HG03095 (cell line): ENCODE data around the gene IL1A.

Experiments
- ATAC-seq: cut with Tn5 transposase; IDR thresholded peaks from one replicate; pipeline ENCODE4 v1.9.1; 2021; ENCODE audit warnings: moderate library complexity; ENCODE audit not compliant: unreplicated experiment

Gene IL1A

DNA sequence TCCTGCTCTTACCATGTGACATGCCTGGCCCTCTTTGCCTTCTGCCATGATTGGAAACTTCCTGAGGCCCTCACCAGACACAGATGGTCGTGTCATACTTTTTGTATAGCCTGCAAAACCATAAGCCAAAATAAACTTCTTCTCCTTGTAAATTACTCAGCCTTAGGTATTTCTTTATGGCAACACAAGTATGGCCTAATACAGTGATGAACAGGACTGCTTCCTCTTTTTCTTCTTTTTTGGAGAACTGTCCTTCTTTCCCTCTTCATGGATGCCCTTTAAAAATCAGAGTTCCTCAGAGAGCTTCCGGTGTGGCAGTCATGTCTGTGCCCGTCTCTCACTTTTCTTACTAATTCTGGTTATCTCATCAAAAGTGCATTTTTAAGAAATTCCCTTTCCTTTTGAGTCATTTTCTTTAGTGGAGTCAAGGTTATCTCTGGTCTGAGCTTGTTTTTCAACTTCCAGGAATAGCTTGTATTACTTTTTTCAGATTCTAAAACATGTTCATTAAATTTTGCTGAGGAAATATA is 9.2 kb upstream of the IL1A start:
- ATAC-seq, result no peak

DNA sequence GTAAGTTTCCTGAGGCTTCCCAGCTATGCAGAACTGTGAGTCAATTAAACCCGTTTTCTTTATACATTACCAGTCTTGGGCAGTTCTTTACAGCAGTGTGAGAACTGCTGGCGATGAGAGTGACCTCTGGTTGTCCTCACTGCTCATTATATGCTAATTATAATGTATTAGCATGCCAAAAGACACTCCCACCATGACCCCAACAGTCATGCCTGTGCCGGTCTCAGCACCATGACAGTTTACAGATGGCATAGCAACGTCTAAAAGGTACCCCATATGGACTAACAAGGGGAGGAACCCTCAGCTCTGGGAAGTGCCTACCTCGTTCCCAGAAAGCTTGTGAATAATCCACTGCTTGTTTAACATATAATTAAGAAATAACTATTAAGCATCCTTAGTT is 8.1 kb upstream of the IL1A start:
- no peak for ATAC-seq

DNA sequence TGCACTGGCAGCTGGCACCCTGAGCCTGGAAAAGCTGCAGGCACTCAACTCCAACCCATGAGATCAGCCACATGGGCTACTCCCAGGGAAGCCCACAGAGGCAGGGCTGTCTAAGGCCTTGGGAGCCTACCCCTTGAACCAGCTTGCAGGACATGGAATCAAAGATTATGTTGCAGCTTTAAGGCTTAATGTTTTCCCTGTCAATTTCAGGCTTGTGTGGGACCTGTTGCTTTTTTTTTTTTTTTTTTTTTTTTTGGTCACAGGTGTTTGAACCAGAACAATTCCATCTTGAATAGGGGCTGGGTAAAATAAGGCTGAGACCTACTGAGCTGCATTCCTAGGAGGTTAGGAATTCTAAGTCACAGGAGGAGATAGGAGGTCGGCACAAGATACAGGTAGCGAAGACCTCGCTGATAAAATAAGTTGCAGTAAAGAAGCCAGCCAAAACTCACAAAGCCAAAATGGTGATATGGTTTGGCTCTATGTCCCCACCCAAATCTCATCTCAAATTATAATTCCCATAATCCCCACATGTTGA is 7.5 kb upstream of the IL1A start:
- ATAC-seq, result no peak

DNA sequence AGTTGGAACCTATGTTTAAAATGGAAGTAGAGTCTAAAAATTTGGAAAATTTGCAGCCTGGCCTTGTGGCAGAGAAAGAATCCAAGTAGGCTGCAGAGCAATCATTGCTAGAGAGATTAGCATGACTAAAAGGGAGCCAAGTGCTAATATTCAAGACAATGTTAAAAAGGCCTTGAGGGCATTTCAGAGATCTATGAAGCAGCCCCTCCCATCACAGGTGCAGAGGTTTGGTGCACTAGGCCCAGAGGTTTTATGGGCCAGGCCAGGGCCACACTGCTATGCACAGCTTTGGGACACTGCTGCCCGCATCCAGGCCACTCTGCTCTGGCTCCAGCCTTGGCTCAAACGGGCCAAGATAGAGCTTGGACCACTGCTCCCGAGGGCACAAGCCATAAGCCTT is 6.7 kb upstream of the IL1A start:
- no peak for ATAC-seq

DNA sequence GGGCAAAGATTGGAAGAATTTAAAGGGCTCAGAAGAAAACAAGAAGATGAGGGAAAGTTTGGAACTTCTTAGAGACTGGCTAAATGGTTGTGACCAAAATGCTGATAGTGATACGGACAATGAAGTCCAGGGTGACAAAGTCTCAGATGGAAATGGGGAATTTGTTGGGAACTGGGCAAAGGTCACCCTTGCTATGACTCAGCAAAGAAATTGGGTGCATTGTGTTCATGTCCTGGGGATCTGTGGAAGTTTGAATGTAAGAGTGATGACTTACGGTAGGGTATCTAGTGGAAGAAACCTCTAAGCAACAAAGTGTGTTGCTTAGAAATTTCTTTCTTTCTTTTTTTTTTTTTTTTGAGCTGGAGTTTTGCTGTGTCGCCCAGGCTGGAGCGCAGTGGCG is 6.0 kb upstream of the IL1A start:
- ATAC-seq, result no peak

DNA sequence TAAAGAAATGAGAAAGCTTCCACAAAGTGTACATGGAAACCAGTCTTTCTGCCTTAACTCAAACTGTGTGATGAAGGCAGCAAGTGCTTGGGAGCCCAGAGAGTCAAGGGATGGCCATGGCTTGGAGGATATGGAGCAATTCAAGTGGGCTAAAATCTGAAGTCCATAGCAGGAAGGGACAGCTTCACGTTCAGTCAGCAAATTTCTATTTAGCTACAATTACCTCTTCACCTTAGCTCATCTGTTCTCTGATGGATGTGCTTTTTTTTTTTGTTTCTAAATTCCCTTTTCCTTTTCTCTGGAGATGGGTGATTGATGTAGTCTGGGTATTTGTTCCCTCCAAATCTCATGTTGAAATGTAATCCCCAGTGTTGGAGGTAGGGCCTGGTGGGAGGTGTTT is 4.9 kb upstream of the IL1A start:
- ATAC-seq, result no peak

DNA sequence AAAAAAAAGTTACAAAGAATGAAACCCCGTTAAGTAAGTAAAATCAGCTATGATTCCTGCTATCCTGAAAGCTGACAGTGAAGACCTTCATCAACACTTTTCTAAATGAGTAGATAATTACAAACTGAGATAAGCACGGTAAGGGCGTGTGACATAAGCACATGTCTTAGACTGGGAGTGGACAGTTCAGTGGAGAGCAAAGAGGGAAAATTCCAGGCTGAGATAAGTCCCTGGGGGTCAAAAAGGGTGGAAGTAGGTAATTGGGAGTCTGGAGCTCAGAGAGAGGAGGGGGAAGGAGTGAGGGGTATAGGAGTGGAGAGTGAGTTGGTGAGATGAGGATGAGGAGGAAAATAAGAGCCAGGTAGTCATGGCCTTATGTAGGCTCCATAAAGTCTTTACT is 4.4 kb upstream of the IL1A start:
- ATAC-seq, result no peak

DNA sequence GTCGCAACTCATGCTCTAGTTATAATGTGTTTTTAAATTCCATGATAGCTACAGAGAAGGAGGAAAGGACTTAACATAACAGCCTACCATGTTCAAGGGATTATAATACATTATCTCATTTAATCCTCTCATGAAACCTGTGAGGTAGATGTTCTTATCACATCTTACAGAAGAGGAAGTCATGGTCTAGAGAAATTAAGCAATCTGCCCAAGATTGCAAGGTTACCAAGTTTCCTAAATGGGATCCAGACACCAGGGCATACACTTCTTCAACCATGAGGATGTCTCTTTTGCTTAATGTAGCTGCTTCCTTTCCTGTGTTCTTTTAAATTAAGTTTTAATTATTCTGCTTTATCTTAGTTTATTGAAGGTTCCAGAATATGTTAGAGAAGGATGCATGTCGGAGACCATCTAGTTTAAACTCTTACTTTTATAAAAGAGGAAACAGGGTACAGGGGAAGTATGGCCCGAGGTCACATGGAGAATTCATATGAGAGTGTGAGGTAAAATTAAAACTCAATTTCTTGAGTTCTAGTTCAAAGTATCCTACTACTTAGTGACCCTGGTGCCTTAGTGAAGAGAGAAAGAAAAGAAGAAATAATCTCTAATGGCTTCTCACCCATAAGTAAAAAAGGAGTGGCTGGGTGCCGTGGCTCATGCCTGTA is 3.6 kb upstream of the IL1A start:
- no peak for ATAC-seq

DNA sequence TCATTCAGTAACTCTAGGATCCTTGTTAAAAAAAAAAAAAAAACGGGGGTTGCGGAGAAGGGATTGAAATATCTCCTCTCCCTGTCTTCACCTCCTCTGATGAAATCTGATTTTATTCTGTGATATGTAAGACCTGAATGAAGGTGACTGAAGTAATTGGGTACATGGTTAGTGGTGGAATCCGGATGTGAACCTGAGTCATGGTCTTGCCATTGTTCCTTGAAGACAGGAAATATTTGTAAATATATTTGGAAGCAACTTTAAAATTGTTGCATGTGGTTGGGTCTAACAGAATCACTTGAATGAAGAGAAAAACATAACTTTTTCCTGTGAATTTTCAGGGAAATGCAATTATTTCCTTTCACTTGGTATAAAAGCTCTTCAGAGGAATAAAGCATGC is 3.0 kb upstream of the IL1A start:
- ATAC-seq, result no peak

DNA sequence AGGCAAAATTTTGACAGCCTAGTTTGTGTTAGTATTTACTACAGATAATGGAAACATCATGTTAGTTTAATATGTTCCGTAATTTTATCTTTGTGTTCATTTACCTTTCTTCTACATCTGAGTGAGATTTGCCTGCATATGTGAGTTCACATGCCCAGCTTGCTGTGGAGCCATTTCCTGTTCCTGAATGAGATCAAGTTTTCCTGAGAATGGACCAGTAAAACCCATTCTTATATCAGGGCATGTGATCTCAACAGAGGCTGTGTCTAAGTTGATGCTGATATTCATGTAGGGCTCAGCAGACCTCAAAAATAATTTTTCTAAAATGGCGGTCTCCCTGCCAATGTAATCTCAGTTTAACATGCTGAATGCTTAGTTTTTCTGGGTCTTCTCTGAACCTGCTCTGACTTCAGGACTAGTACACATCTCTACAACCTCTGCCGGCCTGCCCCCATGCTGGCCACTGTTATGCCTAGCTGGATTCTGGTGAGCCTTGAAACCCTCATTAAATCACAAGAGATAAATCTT is 1.0 kb downstream of the IL1A start:
- ATAC-seq, result no peak

DNA sequence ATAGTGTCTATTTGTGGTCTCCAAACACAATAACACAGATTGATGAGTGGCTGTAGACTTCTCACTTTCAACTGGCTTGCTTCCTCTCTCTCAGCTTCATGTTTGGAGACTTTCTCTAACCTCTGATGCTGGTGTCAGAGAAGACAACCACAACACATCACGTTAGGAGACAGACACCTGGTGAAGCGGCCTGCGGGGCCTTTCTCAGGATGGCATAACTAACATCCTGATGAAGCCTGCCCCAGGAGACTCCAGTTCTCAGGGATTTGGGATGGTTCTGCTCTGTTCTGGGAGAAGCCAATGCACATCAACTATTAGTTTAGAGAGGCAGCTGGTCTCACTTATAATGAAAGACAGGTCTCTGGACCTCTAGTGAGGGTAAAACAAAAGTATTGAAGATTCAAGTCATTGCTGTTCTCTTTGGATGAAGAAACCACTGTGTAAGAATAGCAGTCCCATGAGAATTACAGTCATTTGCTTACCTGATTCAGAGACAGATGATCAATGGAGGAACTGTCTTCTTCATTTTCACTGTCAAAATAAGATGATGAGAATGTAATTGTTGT is 2.0 kb downstream of the IL1A start:
- ATAC-seq, result peak; percentile 89

DNA sequence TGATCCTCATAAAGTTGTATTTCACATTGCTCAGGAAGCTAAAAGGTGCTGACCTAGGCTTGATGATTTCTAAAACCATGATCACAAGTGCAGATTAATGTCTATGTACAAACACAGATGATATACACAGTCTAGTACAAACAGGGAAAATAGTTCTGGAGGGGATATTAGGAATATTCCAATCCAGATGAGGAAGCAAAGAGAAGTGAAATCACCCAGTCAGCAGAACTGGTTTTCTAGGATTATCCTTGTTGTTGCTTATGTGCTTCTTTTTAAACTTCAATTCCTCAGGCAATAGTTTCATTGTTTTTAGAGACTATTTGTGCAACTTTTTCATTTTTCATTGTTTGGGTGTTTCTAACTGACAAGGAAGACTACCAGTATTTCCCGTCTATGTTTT is 4.7 kb downstream of the IL1A start:
- no peak for ATAC-seq

DNA sequence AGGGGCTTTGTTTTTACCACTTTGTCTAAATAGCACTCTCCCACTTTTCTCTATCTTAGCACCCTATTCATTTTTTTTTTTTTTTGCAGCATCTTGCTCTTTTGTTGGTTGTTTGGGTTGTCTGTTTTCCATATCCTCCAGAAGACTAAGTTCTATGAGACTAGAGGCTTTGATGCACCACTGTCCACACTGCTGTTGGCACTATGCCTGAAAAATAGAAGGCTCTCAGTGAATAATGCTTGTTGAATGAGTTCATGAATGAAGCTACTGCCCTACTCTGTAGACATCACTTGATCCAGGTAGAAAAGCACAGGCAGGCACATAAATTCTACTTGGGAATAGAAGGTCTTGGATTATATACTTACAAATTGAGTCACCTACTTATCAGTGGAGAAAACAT is 7.3 kb downstream of the IL1A start:
- no peak for ATAC-seq

DNA sequence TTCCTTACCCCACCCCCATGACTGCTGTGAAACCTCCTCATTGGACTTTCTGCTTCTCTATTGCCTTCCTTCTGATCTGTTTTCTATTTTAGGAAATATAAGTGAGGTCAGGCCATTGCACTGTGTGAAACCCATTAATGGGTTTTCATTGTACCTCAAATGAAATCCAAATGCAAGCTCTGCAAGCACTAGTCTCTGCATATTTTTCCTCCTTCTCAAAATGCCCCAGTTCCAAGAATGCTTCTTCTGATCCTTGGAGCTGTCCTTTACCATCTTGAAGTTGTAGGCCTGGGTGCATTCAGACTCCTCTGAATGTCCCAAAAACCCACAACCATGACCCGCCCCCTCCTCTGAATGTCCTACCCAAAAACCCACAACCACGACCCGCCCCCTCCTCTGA is 8.2 kb downstream of the IL1A start:
- no peak for ATAC-seq

DNA sequence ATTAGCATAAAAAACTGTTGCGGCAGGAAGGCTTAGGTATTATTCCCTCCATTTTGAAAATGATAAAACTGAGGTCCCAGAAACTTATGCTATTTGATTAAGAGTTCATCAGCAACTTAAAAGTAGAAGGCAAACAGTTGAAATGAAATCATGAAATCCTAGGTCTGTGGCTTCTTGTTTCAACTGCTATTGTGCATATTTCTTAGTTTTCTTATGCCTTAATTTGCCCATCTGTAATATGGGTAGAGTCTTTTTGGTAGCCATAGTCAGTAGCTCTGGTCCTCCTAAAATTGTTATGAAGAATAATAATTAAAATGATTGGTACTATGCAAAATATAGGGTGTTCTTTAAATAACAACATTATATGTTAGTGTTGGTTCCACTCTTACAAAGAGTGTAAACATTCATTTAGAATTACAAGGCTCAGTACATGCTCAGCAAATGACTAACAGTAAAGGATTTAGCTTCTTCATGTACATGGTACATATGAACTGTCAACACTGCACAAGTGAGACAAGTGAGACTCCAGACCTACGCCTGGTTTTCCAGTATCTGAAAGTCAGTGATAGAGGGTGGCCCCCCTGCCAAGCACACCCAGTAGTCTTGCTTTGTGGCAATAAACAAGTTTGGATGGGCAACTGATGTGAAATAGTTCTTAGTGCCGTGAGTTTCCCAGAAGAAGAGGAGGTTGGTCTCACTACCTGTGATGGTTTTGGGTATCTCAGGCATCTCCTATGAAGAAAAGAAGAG is 9.6 kb downstream of the IL1A start:
- ATAC-seq, result no peak

DNA sequence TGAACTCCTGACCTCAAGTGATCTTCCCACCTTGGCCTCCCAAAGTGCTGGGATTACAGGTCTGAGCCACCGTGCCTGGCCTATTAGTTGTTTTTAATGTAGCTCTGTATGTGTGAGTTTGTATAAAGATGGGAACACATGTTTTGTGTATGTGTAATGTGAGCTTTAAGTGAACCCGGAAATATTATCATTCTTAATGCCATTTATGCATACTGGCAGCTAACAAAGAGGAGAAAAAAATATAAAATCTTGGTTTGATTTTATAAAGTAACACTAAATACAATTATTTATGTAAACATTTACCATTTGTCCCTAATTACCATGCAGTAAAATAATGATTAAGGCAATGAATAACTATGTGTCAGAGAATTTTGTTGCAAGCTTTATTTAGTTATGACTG is 10.7 kb downstream of the IL1A start:
- ATAC-seq, result no peak

DNA sequence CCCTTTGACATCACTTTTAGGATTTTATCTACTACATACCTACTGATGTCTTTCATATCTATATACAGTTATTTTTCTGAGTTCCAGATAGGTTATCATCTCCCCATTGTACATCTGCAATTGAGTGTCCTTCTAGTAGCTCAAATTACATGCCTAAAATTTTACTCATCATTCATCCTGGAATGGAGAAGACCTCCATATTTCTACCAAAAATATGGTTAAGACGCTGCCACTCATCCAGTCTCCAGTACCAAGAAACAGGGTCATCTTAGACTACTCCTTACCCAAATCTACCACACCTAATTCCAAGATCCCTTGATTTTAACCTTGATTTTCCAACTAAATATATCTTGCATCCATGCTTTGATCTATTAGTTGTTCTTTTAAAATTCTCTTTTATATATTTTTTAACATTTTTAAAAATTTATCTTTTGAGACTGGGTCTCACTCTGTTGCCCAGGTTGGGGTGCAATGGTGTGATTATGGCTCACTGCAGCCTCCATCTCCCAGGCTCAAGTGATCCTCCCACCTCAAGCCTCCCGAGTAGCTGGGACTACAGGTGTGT is 11.3 kb downstream of the IL1A start:
- no peak for ATAC-seq

DNA sequence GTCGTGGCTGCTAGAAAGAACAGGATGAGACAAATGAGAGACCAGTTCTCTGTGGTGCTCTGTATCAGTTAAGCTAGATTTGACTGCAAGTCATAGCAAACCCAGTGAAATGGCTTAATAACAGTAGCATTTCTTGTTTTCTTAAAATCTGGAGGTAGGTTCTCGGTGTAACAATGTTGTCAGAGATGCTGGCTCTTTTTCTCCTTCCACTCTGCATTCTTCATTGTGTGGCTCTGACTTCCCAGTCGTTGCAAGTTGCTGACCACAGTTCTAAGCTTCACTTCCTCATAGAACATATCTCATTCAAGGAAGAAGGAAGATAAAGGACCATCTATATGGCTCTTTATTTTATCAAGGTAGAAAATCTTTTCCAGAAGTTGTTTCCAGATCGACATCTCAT is 12.0 kb downstream of the IL1A start:
- ATAC-seq, result no peak

DNA sequence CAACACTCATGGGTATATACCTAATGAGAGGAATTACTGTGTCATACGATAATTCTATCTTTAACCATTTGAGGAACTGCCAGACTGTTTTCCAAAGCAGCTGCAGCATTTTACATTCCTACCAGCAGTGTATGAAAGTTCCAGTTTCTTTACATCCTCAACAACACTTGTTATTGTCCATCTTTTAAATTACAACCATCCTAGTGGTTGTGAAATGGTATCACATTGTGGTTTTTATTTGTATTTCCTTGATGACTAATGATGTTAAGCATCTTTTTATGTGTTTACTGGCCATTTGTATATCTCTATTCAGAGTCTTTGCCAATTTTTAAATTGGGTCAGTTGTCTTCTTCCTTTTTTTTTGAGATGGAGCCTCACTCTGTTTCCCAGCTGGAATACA is 15.9 kb downstream of the IL1A start:
- ATAC-seq, result no peak

DNA sequence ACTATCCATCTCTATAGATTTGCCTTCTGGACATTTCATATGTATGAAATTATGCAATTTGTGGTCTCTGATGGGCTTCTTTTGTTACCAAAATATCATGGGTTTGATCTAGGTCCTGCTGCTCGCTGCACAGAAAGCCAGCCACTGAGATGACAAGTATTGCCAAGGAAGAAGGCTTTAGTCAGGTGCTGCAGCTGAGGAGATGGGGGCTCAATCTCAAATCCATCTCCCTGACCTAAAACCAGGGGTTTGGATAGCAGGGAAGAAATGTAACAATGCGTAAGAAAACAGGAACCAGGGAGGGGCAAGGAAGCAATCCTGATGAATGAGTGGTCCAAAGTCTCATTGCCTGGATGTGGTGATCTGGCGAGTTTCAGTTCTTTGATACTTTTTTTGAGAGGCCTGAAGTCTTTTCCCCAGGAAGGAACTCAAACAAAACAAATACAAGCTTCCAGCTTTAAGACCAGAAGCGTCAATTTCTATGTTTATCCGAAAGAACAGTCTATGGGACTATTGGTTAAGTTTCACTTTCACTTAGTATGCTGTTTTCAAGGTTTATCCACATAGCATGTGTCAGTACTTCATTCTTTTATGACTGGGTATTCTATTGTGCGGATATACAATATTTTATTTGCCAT is 16.5 kb downstream of the IL1A start:
- no peak for ATAC-seq

DNA sequence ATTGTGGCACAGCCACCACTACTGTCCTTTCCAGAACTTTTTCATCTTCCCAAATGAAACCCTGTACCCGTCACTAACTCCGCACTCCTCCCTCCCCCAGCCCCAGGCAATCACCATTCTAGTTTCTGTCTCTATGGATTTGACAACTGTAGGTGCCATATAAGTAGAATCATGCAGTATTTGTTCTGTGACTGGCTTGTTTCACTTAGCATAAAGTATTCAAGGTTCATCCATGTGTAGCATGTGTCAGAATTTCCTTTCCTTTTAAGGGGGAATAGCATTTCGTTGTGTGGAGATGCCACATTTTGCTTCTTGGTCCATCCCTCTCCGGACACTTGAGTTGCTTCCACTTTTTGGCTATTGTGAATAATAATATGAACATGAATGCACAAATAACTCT is 19.0 kb downstream of the IL1A start:
- ATAC-seq, result no peak
